ENCODE measurements around the gene PRR22. TPM values are rescaled to one million over a fixed set of nuclear protein-coding genes. Genes with fewer than 3 reads are reported as not detected.
A peak's percentile ranks its signal among the peaks of the same experiment; 100 is the strongest.

The PRR22 gene
- total and polyA plus RNA-seq, 9 of the 15 experiments (the other 6 are each of a cell fraction or from before 2014, with no cell fraction given), result 0.03 to 12.0 (median 2.0) TPM; not detected in 1

GRCh38 chr19:5822181-5822844 is 37.8 kb upstream of the PRR22 start:
- 5% methylated on average over 30 of the region's 30 CpGs for WGBS (ENCODE audit: insufficient coverage, low coverage, missing lambda C conversion rate)
- DNase-seq (ENCODE audit: extremely low read depth in 1 of 4, low spot score in 3 of 4), result no peak
- no peak overlapping the region for H3K4me2 ChIP-seq (ENCODE audit: insufficient read depth, low read length)
- no peaks in the 10 kb centered on the region for H3K36me3 ChIP-seq (ENCODE audit: control insufficient read depth, insufficient read depth, low read length)
- H4K20me1 ChIP-seq (replicated peaks; ENCODE audit: control insufficient read depth, insufficient read depth, low read length), result no peaks in the 10 kb centered on the region; the same call in 1 of the 2 replicates
- POLR2A ChIA-PET, result interaction anchor here (0.7 to 1.2 kb wide), 3 partner anchors 19 to 200 kb away, joined by 3 read pairs; partner anchors contain the start of genes SAFB and SAFB2
- FAIRE-seq, result peak; percentile 37
- H3K27me3 ChIP-seq (ENCODE audit: control insufficient read depth in 2 of 2, insufficient read depth in 2 of 2, low read length in 2 of 2), result no peaks in the 10 kb centered on the region
- H3K9me1 ChIP-seq (ENCODE audit: control insufficient read depth, insufficient read depth, low read length), result peaks cover 1% of the 10 kb centered on the region
- ATAC-seq, result no peak
- CTCF ChIA-PET (ENCODE audit: low intra/inter-chr PET ratio), result interaction anchor here (2.1 to 3.3 kb wide), 2 partner anchors 18 to 49 kb away, joined by 16 to 20 read pairs; partner anchors contain the start of gene NRTN
- H2AFZ ChIP-seq (ENCODE audit: low read depth, low read length), result no peak overlapping the region
- H3K4me1 ChIP-seq (replicated peaks in 1 of 2; ENCODE audit: control insufficient read depth in 2 of 2, insufficient read depth in 2 of 2, low read length in 2 of 2), result peaks cover 4 to 40% of the 10 kb centered on the region in 2 experiments; a peak in 4 of 5 replicates
- no peak overlapping the region for H3K27ac ChIP-seq (ENCODE audit: extremely low read depth, low read depth, low read length)
- intact Hi-C loops (cut with micrococcal nuclease) (loop anchor here (2.0 kb wide), 1 partner anchor 18 kb away; the partner anchor contains the start of gene NRTN), in situ Hi-C loops (cut with MboI) (no loop called here)
- no peak overlapping the region for H3K4me3 ChIP-seq
- BruUV-seq (replicated peaks), result no TSS peak
- H3K79me2 ChIP-seq (ENCODE audit: control insufficient read depth, insufficient read depth, low read length), result no peaks in the 10 kb centered on the region
- no peaks in the 10 kb centered on the region for H3K9me3 ChIP-seq (replicated peaks; ENCODE audit: control insufficient read depth, insufficient read depth, low read depth, low read length)
- H3K9ac ChIP-seq (ENCODE audit: insufficient read depth in 1 of 2, low read depth in 2 of 2, low read length in 2 of 2), result peak overlapping the region in 1 of 2 experiments; percentile 19; a peak in 2 of 4 replicates
- TF ChIP-seq HNRNPLL (IDR thresholded peaks at IDR 0.05; ENCODE audit: low read depth, low read length, poor library complexity, severe bottlenecking) (no peak), ZKSCAN8 (CRISPR knock-in tag; IDR thresholded peaks at IDR 0.05) (0 out of 2 replicates have a peak, but pooled peaks have one; percentile 16), POLR2G (IDR thresholded peaks at IDR 0.05; ENCODE audit: low read depth, low read length) (0 out of 2 replicates have a peak, but pooled peaks have one; percentile 29), ARNT (IDR thresholded peaks at IDR 0.05) (no peak), ZNF436 (CRISPR knock-in tag; IDR thresholded peaks at IDR 0.05) (0 out of 2 replicates have a peak, but pooled peaks have one; percentile 47), MBD2 (IDR thresholded peaks at IDR 0.05; ENCODE audit: borderline replicate concordance, low read depth) (no peak), ZFP36 (IDR thresholded peaks at IDR 0.05; ENCODE audit: low read depth, low read length, partially characterized antibody) (peak; percentile 90), MTF1 (CRISPR knock-in tag; IDR thresholded peaks at IDR 0.05; ENCODE audit: borderline replicate concordance) (no peak), ADNP (tag; IDR thresholded peaks at IDR 0.05) (no peak), NFIX (CRISPR knock-in tag; IDR thresholded peaks at IDR 0.05; ENCODE audit: low read depth) (no peak), EP400 (IDR thresholded peaks at IDR 0.05) (no peak), LCOR (CRISPR knock-in tag; IDR thresholded peaks at IDR 0.05) (no peak)
- TF ChIP-seq, protein P1, sequence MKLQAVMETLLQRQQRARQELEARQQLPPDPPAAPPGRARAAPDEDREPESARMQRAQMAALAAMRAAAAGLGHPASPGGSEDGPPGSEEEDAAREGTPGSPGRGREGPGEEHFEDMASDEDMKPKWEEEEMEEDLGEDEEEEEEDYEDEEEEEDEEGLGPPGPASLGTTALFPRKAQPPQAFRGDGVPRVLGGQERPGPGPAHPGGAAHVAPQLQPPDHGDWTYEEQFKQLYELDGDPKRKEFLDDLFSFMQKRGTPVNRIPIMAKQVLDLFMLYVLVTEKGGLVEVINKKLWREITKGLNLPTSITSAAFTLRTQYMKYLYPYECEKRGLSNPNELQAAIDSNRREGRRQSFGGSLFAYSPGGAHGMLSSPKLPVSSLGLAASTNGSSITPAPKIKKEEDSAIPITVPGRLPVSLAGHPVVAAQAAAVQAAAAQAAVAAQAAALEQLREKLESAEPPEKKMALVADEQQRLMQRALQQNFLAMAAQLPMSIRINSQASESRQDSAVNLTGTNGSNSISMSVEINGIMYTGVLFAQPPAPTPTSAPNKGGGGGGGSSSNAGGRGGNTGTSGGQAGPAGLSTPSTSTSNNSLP (IDR thresholded peaks at IDR 0.05; ENCODE audit: borderline replicate concordance, low read depth, low read length), result no peak
- TF ChIP-seq, protein P2, sequence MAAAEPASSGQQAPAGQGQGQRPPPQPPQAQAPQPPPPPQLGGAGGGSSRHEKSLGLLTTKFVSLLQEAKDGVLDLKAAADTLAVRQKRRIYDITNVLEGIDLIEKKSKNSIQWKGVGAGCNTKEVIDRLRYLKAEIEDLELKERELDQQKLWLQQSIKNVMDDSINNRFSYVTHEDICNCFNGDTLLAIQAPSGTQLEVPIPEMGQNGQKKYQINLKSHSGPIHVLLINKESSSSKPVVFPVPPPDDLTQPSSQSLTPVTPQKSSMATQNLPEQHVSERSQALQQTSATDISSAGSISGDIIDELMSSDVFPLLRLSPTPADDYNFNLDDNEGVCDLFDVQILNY (CRISPR knock-in tag; IDR thresholded peaks at IDR 0.05), result no peak
- TF ChIP-seq, protein P3, sequence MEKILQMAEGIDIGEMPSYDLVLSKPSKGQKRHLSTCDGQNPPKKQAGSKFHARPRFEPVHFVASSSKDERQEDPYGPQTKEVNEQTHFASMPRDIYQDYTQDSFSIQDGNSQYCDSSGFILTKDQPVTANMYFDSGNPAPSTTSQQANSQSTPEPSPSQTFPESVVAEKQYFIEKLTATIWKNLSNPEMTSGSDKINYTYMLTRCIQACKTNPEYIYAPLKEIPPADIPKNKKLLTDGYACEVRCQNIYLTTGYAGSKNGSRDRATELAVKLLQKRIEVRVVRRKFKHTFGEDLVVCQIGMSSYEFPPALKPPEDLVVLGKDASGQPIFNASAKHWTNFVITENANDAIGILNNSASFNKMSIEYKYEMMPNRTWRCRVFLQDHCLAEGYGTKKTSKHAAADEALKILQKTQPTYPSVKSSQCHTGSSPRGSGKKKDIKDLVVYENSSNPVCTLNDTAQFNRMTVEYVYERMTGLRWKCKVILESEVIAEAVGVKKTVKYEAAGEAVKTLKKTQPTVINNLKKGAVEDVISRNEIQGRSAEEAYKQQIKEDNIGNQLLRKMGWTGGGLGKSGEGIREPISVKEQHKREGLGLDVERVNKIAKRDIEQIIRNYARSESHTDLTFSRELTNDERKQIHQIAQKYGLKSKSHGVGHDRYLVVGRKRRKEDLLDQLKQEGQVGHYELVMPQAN (IDR thresholded peaks at IDR 0.05; ENCODE audit: borderline replicate concordance), result no peak
- TF ChIP-seq, protein P4, sequence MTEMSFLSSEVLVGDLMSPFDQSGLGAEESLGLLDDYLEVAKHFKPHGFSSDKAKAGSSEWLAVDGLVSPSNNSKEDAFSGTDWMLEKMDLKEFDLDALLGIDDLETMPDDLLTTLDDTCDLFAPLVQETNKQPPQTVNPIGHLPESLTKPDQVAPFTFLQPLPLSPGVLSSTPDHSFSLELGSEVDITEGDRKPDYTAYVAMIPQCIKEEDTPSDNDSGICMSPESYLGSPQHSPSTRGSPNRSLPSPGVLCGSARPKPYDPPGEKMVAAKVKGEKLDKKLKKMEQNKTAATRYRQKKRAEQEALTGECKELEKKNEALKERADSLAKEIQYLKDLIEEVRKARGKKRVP (CRISPR knock-in tag; IDR thresholded peaks at IDR 0.05), result no peak

All from K562 (cell line).